HFF-Myc (cell line): ENCODE data around the gene TFPT.
A peak's percentile ranks its signal among the peaks of the same experiment; 100 is the strongest.

ENCODE experiments used
- DNase-seq: peaks from one replicate; pipeline ENCODE4 v3.0.0-alpha.2; 2011; ENCODE audit warnings: low read depth; ENCODE audit errors: extremely low read depth
- H3K4me3 ChIP-seq: replicated peaks from 2 replicates; pipeline ENCODE4 v1.5.1; 2011; ENCODE audit warnings: low read depth, mild to moderate bottlenecking, control low read depth, low read length
- TF ChIP-seq, protein P1 (sequence below): IDR thresholded peaks from 2 replicates; pipeline ENCODE4 v1.5.1; 2012; ENCODE audit warnings: mild to moderate bottlenecking, low read depth, low read length, control low read depth; ENCODE audit errors: missing control alignments

Gene TFPT

DNA sequence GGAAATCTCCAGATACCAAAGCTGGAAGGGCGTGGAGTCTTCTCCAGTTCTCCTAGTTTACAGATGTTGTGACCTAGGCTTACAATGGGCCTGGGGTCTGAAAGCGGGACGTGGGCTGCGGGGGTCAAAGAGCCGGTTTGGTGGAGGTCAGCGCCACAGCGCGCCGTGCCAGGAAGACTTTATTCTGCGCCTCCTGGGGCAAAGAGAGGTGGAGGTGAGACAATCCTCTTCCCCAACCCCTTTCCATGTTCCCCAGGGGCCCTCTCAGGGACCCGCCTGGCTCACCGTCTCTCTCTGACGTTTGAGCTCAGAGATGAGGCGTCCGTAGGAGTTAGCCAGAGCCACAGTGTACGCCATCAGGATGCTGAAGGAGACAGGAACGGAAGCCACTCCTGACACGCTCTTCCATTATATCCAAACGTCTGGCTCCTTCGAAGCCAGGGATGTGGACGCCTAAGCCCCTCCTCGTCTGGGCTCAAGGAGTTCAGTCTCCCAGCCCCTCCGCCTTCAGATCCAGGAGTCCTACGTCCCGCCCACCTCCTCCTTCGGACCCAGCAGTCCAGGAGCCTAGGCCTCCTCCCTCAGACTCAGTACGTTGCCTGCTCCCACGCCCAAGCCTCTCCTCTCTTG lies 44.8 kb upstream of the TFPT start:
- TF ChIP-seq, protein P1, sequence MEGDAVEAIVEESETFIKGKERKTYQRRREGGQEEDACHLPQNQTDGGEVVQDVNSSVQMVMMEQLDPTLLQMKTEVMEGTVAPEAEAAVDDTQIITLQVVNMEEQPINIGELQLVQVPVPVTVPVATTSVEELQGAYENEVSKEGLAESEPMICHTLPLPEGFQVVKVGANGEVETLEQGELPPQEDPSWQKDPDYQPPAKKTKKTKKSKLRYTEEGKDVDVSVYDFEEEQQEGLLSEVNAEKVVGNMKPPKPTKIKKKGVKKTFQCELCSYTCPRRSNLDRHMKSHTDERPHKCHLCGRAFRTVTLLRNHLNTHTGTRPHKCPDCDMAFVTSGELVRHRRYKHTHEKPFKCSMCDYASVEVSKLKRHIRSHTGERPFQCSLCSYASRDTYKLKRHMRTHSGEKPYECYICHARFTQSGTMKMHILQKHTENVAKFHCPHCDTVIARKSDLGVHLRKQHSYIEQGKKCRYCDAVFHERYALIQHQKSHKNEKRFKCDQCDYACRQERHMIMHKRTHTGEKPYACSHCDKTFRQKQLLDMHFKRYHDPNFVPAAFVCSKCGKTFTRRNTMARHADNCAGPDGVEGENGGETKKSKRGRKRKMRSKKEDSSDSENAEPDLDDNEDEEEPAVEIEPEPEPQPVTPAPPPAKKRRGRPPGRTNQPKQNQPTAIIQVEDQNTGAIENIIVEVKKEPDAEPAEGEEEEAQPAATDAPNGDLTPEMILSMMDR = no peak
- DNase-seq = no peak
- H3K4me3 ChIP-seq = peak overlapping the region; percentile 74

GRCh38 chr19:54159352-54160181 lies 44.1 kb upstream of the TFPT start, which contains the start of gene LENG1:
TSS of gene LENG1 (minus strand) at chr19:54159721. CDS start at chr19:54159695, 26 bp downstream.
- peak; percentile 99 for DNase-seq
- peak within 1 kb of the TSS; percentile 74 for H3K4me3 ChIP-seq
- TF ChIP-seq, protein P1 = peak; percentile 39

DNA sequence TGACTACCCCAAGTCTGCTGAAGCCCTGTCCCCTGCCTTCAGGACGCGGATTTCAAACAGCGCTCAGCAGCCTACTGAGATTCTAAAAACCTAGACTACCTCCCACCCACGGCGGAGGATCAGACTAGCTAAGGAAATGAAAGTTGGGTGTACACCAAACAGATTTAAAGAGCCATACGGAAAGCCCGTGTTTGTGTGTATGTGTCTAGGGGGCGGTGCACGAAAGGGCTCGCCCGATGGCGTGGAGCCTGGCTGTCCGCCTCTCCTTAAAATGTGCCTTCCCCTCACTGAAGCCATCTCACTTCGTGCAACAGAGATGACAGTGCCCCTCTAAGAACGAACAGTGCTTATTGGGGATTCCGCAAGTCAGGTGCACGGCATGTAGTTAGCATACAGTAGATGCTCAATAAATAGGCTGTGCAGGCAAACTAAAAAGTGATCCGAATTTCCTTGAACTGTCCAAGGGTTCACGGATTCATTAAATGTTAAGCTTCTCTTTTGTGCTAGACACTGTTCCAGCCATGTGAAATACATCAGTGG lies 43.4 kb upstream of the TFPT start:
- H3K4me3 ChIP-seq = peak overlapping the region; percentile 74
- DNase-seq = no peak
- TF ChIP-seq, protein P1 = no peak

DNA sequence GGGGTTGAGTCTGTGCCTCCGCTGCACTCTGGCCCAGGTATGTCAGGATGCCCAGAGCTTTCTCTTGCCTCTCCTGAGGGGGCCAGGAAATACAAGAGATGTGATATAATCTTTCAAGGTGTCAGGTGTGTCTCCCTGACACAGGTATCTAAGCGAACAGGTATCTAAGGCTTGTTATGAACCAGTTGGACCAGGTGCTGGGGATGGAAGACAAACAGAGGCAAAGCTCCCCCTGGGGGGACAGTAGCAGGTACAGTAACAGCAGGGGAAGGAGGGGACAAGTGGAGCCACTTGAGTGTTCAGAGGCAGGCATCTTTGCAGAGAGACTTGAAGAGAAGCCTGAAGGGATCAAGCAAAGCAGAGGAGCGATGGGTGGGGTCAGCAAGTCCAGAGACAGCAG lies 41.5 kb upstream of the TFPT start:
- H3K4me3 ChIP-seq = no peak overlapping the region
- DNase-seq = no peak
- TF ChIP-seq, protein P1 = no peak

GRCh38 chr19:54156490-54156889 lies 41.0 kb upstream of the TFPT start:
- no peak for DNase-seq
- TF ChIP-seq, protein P1 = no peak
- H3K4me3 ChIP-seq = no peak overlapping the region

GRCh38 chr19:54155694-54156093 lies 40.2 kb upstream of the TFPT start:
- no peak for DNase-seq
- TF ChIP-seq, protein P1 = no peak
- H3K4me3 ChIP-seq = no peak overlapping the region
